ENCODE results near the gene MMP19.
"Not testable (repeated sequence)": the region's sequence is repeated elsewhere in the genome, so short reads cannot be mapped to it uniquely, and the experiment has no call there.

The MMP19 gene

DNA sequence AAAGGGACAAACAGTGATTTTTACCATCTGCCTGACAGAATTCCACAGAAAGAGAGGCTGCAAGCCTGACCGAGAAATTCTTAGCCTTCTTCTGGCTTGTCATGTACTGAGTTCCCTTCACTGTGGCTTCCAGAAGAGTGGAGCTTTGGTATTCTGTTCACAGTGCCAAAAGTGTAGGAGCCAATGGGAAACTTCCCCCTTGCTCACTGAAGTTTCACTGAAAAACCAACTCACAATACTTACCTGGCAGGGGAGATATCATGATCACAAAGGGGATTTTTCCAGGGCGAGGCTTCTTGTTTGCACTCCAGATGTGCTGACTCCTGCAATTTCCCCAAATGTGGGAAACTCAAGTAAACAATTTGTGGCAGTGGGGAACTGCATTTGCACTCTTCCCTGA is 31.7 kb upstream of the MMP19 start:
- no peak overlapping the region for H3K4me3 ChIP-seq (ENCODE audit: low read depth, low read length)
- no peak for TF ChIP-seq CTCF (IDR thresholded peaks at IDR 0.05; ENCODE audit: low read depth, low read length)
- H3K36me3 ChIP-seq: no peaks in the 10 kb centered on the region
- no peaks in the 10 kb centered on the region for H3K9me3 ChIP-seq
- no peaks in the 10 kb centered on the region for H3K4me1 ChIP-seq
- H3K27me3 ChIP-seq: no peaks in the 10 kb centered on the region
- no peak for DNase-seq

- H3K4me3 ChIP-seq (ENCODE audit: low read depth, low read length); H3K27me3 ChIP-seq; H3K36me3 ChIP-seq; H3K9me3 ChIP-seq; H3K4me1 ChIP-seq; DNase-seq: not testable (repeated sequence)
These were observed 23.8 kb upstream of the MMP19 start for GRCh38 chr12:55866454-55867004.

- no peak overlapping the region for H3K4me3 ChIP-seq (ENCODE audit: low read depth, low read length)
- no peaks in the 10 kb centered on the region for H3K36me3 ChIP-seq
- H3K9me3 ChIP-seq: no peaks in the 10 kb centered on the region
- H3K27me3 ChIP-seq: no peaks in the 10 kb centered on the region
- H3K4me1 ChIP-seq: no peaks in the 10 kb centered on the region
- DNase-seq: no peak
- no peak for TF ChIP-seq CTCF (IDR thresholded peaks at IDR 0.05; ENCODE audit: low read depth, low read length)
These were observed 22.6 kb upstream of the MMP19 start for GRCh38 chr12:55865327-55865726.

DNA sequence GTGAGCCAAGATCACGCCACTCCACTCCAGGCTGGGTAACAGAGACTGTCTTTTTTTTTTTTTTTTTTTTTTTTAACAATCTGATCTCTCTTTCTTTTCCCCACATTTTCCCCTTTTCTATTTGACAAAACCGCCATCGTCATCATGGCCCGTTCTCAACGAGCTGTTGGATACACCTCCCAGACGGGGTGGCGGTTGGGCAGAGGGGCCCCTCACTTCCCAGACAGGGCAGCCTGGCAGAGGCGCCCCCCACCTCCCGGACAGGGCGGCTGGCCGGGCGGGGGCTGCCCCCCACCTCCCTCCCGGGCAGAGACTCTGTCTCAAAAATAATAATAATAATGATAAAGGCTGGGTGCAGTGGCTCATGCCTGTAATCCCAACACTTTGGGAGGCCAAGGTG is 20.2 kb upstream of the MMP19 start:
- not testable (repeated sequence) for H3K4me3 ChIP-seq (ENCODE audit: low read depth, low read length); H3K36me3 ChIP-seq; H3K4me1 ChIP-seq; DNase-seq; H3K27me3 ChIP-seq; H3K9me3 ChIP-seq

- Histone ChIP-seq H3K4me3 (ENCODE audit: low read depth, low read length) (no peak overlapping the region), H3K36me3 (no peaks in the 10 kb centered on the region), H3K9me3 (no peaks in the 10 kb centered on the region), H3K27me3 (no peaks in the 10 kb centered on the region), H3K4me1 (no peaks in the 10 kb centered on the region)
- no peak for DNase-seq
- TF ChIP-seq CTCF (IDR thresholded peaks at IDR 0.05; ENCODE audit: low read depth, low read length): no peak
These were observed 19.6 kb upstream of the MMP19 start for GRCh38 chr12:55862286-55862685.

GRCh38 chr12:55861871-55862270 is 19.1 kb upstream of the MMP19 start:
- Histone ChIP-seq H3K4me3 (ENCODE audit: low read depth, low read length) (no peak overlapping the region), H3K27me3 (no peaks in the 10 kb centered on the region), H3K9me3 (no peaks in the 10 kb centered on the region), H3K36me3 (no peaks in the 10 kb centered on the region), H3K4me1 (no peaks in the 10 kb centered on the region)
- no peak for DNase-seq
- TF ChIP-seq CTCF (IDR thresholded peaks at IDR 0.05; ENCODE audit: low read depth, low read length): no peak

GRCh38 chr12:55861396-55861795 is 18.7 kb upstream of the MMP19 start:
- TF ChIP-seq CTCF (IDR thresholded peaks at IDR 0.05; ENCODE audit: low read depth, low read length): no peak
- H3K4me1 ChIP-seq: no peaks in the 10 kb centered on the region
- H3K4me3 ChIP-seq (ENCODE audit: low read depth, low read length): no peak overlapping the region
- no peaks in the 10 kb centered on the region for H3K27me3 ChIP-seq
- no peak for DNase-seq
- H3K9me3 ChIP-seq: no peaks in the 10 kb centered on the region
- H3K36me3 ChIP-seq: no peaks in the 10 kb centered on the region
